Activated T-helper 9 cell treated with anti-CD3 and anti-CD28 coated beads, Interleukin-2, amount 50 U/mL, for 16 hours (primary cell): Measurements from ENCODE around the gene HK3.

Experiments
- DNase-seq: peaks from one replicate; pipeline ENCODE4 v3.0.0-alpha.2; 2020; ENCODE audit warnings: low read depth

HK3 gene

GRCh38 chr5:176899296-176899891 lies at the start of gene HK3:
Gene HK3, minus strand, starts transcription at chr5:176899346. Its CDS starts 3,187 bp downstream, at chr5:176896159.
- DNase-seq, result no peak

DNA sequence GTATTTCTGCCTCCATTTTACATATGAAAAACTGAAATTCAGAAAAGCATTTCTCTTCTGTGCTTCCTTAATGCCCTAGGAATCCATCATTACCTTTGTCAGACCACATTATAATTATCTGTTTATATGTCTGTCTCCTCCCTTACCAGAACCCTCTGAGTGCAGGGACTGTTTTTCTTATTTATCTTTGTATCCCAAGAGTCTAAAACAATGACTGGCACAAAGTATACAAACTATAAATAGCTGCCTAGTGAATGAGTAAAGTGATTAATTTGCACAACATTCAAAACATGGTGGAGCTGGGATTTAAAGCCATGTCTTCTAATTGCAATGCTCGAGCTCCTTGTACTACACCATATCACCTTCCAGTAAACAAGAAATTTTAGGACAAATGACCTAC lies 49.3 kb upstream of the HK3 start:
- DNase-seq, result no peak

DNA sequence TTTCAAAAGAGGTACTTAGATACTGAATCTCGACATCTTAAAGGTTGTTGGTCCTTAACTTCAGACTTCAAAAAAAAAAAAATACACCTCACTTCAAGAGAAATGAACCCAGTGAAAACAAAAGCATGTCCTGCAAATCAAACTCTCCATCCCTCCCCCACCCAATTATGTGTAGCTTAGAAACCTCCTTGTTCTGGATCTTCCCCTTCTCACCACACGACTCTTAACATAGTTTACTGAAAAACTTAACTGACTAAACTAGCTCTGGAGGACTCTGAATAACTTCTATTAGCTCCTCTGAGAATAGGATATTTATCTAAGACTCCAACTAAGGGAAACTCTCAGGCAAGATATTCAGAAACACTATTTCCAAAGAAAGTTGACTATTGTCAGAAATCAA lies 48.7 kb upstream of the HK3 start:
- DNase-seq, result no peak

DNA sequence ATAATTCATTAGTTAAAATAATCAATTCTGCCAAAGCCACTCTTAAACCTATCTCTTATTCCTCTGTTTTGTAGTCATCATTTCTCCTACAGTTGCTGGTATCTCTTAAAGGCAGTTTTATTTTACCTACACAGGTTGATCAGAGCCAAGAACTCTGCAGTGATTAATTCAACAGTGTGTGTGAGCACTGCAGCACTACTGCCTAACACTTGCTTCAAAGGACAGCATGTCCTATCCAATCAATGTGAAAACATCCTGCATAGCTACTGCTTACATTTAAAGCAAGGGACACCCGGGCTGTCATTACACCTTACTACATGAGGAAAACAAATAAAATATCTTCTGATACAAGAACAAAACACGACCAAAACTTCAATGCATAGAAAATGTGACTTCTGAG lies 45.1 kb upstream of the HK3 start:
- DNase-seq, result no peak

GRCh38 chr5:176943816-176944215 lies 44.7 kb upstream of the HK3 start:
- DNase-seq, result no peak

DNA sequence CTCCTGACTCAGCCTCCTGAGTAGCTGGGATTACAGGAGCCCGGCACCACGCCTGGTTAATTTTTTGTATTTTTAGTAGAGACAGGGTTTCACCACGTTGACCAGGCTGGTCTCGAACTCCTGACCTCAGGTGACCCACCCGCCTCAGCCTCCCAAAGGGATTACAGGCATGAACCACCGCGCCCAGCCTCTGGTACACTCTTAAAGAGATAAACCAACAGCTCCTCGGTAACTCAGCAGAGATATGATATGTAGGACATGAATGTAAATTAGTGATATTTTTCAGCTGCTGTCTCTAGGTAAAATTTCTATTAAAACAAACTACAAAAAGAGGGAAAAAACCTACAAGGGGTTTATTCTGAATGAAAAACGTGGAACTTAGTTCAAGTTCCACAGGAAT lies 42.8 kb upstream of the HK3 start:
- no peak for DNase-seq

- no peak for DNase-seq
Observed at GRCh38 chr5:176938472-176938871, 39.3 kb upstream of the HK3 start.

GRCh38 chr5:176935017-176935416 lies 35.9 kb upstream of the HK3 start:
- no peak for DNase-seq

GRCh38 chr5:176934309-176934930 lies 35.3 kb upstream of the HK3 start:
- no peak for DNase-seq

DNA sequence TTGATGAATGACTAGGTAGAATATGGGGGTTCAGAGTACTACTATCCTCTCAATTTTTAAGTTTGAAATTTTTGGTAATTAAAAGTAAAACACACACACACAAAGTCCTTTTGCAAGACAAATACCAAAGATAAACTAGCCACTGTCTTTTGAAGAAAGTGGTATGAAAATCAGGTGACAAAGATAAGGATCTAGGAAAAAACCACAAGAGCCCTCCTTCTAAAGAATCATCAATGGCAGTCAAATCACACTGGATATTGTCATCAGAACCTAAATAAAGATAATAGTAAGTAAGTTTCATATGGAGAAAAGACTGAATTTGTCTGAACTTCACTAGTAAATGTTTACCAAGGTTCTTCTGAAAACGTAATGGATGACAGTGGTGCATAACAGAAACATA lies 30.5 kb upstream of the HK3 start:
- DNase-seq, result no peak

DNA sequence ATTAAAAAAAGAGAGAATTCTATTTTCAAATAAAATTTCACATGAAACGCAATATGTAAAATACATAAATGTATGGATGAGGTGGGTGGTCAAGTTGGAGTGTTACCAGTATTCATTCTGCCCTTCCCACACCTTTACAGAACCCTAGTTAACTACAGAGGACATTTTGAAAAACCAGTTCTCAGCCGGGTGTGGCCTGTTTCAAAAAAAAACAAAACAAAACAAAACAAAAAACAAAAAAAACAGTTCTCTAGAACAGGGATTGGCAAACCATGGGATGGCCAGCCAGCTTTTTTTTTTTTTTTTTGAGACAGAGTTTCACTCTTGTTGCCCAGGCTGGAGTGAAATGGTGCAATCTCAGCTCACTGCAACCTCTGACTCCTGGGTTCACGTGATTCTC lies 28.4 kb upstream of the HK3 start:
- no peak for DNase-seq

DNA sequence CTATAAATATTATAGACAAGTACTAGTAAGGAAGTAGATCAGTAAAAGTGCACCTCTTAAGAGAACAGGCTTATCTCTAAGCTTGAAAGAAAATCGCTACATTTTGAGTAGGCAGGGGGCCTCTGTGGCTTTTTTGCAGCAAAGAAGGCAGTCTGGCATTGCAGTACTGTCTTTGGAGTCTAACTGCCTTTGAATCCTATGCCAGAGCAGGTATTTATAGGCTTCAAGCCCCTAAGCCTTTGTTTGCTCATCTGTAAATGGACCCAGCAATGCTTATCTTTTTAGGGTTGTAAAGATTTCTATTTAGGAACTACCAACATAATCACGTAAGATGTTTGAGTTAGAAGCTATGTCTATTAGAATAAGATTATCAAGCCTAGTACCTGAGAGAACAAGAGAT lies 23.7 kb upstream of the HK3 start:
- no peak for DNase-seq

DNA sequence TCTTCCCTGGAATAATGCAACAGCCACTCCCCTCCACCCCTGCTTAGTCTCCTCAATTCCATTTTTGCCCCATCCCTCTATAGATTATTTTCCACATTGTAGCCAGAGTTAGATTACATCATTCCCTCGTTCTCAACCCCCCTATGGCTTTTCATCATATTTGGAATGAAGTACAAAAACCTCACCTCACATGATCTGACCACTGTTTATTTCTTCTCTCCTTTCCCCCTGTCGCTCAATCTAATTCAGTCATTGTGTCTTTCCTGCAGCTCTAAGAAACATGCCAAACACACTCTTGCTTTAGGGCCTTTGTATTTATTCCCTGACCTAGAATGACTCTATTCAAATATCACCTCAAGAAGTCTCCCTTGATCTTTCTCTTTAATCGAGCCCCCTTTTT lies 22.6 kb upstream of the HK3 start:
- DNase-seq, result no peak

GRCh38 chr5:176918613-176919012 lies 19.5 kb upstream of the HK3 start:
- no peak for DNase-seq

DNA sequence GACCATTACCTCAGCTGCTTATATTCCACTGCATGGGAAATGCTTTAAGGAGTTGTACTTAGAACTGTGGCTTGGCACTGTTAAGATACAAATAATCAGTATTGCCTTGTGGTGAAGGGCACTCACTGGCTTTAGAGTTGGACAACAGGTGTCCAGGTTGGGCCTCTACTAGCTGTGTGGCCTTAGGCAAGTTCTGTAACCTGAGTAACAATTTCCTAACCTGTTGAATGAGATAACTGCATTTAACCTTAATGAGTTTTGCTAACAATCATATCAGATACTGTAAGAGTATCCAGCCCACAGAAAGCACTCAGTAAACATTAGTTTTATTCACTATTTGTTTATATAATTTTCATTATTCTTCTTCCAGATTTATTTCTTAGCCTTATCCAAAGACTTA lies 17.2 kb upstream of the HK3 start:
- no peak for DNase-seq

DNA sequence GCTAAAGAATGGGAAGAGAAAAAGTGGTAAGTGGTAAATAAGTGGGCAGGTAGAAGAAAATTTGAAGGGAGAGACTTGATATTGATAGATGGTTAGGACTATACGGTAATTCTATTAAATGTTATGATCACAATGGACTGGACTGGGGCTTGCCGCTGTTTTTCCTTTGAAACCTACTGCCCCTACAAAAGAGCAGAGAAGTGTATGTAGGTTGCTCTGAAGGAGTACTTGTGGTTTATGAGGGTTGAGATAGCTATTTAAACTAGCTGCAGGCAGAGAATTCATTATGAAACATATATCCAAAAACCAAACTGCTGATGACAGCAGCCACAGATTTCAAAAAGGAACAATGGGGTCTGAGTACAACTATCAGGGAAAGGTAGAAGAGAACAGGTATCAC lies 16.8 kb upstream of the HK3 start:
- DNase-seq, result no peak

DNA sequence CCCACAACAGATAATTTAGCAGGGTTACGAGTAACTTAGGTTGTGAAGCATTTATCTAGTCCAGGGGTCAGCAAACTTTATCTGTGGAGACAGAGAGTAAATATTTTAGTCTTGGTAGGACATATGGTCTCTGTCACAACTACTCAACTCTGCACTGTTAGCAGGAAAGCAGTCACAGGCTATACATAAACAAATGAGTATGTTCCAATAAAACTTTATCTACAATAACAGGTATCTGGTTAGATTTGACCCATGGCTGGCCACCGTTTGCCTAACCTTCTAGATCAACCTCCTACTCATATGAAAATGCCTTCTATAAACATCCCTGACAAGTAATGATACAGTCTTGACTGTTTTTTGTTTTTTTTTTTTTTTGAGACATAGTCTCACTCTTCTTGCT lies 13.0 kb upstream of the HK3 start:
- no peak for DNase-seq

- no peak for DNase-seq
Observed at GRCh38 chr5:176908675-176909368, 9.7 kb upstream of the HK3 start.

DNA sequence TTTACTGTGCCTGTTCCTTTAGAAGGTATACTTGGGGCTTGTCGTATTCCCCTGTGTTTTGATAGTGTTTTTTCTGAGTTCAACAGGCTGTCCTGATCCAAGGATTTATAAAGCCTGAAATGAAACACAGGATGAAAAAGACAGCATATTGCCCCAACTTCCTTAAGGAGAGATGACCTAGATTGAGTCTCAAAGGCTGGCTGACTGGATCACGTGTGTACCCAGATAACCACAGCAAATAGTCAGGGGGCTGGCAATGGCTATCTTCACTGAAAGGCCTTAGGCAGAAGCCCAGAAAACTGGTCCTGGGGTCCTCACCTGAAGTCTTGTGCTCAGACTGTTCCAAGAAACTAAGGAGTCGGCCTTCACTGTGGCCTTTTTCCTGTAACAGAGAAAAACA lies 7.7 kb upstream of the HK3 start:
- no peak for DNase-seq

GRCh38 chr5:176906126-176906525 lies 7.0 kb upstream of the HK3 start:
- DNase-seq, result no peak

GRCh38 chr5:176904276-176904675 lies 5.1 kb upstream of the HK3 start:
- no peak for DNase-seq

GRCh38 chr5:176902911-176903664 lies 3.9 kb upstream of the HK3 start:
- DNase-seq, result no peak
